Measurements from ENCODE around the gene SAT2.

The SAT2 gene

DNA sequence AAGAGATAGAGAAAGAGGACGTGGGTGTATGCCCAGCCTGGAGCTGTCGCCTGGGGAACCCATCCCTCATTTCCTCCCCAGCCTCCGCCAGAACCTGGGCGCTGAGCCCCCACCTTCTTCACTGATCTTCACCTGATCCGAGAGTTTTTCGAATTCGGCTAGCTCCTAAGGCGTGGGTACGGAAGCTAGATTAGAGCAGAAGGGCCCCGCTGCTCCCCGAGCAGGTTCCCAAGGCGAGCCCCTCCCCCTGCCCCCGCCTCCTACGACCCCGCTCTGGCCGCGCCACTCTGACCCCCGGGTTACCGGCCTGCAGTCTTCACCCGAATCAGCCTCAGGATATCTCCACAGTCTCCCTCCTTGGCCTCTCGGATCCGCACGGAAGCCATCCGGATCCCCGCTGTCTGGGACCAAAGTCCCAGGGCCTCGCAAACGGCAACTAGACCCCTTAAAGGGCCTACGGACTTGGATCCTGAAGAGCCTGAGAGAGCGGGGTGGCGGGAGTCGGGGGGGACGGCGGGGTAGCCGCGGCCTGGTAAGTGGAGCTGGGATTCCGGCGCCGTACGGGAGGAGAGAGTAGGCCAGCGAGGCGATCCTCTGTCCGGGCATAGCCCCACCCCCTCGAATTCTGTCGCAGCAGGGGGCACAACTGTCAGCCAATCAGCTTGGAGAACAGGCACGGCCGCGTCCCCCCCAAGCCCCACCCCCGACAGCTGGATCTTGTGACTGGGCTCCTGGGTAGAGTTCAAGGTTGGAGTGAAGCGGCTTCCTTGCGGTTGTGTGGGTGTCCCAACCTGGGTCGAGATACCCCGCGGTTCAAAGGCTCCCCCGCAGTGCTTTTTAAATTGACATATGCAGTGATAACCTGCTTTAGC lies at the start of gene SAT2:
Gene SAT2, minus strand, starts transcription at position 572 of the 872 bp plus-strand sequence. Its CDS starts 186 bp downstream, at position 386.
- Histone ChIP-seq H3K27ac (ENCODE audit: low read depth, low read length) (peak within 1 kb of the TSS; percentile 99), H3K4me1 (ENCODE audit: control insufficient read depth, insufficient read depth, low read length) (peaks cover 6% of the 10 kb centered on the region; the same call in 1 of the 2 replicates), H3K27me3 (ENCODE audit: control insufficient read depth, insufficient read depth, low read length) (no peaks in the 10 kb centered on the region), H3K9me3 (ENCODE audit: control insufficient read depth, insufficient read depth, low read length) (no peaks in the 10 kb centered on the region), H3K9ac (ENCODE audit: low read depth, low read length) (peak within 1 kb of the TSS; percentile 86), H3K4me3 (ENCODE audit: low read depth, low read length) (peak within 1 kb of the TSS; percentile 95), H3K36me3 (ENCODE audit: control insufficient read depth, insufficient read depth, low read length) (no peaks in the 10 kb centered on the region)

DNA sequence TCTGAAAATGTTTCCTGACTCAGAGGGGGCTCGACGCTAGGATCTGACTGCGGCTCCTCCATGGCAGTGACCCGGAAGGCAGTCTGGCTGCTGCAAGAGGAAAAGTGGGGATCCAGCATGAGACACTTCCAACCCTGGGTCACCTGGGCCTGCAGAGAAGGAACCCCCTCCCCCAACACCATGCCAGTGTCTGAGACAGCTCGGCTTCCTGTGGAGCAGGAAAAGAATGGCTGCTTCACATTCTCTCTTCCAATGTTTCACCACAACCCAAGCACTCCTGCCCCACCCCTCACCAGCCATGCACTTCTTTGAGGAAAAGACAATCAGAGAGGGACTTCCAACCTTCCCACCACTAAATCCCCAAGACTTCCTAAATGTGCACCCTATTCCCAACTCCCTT lies 48.9 kb upstream of the SAT2 start:
- H3K9ac ChIP-seq (ENCODE audit: low read depth, low read length): peak overlapping the region; percentile 45; the same call in 1 of the 2 replicates
- H3K27me3 ChIP-seq (ENCODE audit: control insufficient read depth, insufficient read depth, low read length): no peaks in the 10 kb centered on the region
- H3K4me1 ChIP-seq (ENCODE audit: control insufficient read depth, insufficient read depth, low read length): peaks cover 19% of the 10 kb centered on the region
- H3K4me3 ChIP-seq (ENCODE audit: low read depth, low read length): peak overlapping the region; percentile 51
- peaks cover 41% of the 10 kb centered on the region for H3K36me3 ChIP-seq (ENCODE audit: control insufficient read depth, insufficient read depth, low read length)
- peaks cover 3% of the 10 kb centered on the region; the same call in 1 of the 2 replicates for H3K9me3 ChIP-seq (ENCODE audit: control insufficient read depth, insufficient read depth, low read length)
- H3K27ac ChIP-seq (ENCODE audit: low read depth, low read length): peak overlapping the region; percentile 77

DNA sequence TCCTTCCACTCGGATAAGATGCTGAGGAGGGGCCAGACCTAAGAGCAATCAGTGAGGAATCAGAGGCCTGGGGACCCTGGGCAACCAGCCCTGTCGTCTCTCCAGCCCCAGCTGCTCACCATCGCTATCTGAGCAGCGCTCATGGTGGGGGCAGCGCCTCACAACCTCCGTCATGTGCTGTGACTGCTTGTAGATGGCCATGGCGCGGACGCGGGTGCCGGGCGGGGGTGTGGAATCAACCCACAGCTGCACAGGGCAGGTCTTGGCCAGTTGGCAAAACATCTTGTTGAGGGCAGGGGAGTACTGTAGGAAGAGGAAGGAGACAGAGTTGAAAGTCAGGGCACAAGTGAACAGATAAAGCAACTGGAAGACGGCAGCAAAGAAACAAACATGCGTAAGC lies 47.3 kb upstream of the SAT2 start:
- Histone ChIP-seq H3K4me1 (ENCODE audit: control insufficient read depth, insufficient read depth, low read length) (peaks cover 19% of the 10 kb centered on the region), H3K36me3 (ENCODE audit: control insufficient read depth, insufficient read depth, low read length) (peaks cover 57% of the 10 kb centered on the region), H3K9me3 (ENCODE audit: control insufficient read depth, insufficient read depth, low read length) (peaks cover 3% of the 10 kb centered on the region; the same call in 1 of the 2 replicates), H3K27me3 (ENCODE audit: control insufficient read depth, insufficient read depth, low read length) (no peaks in the 10 kb centered on the region), H3K9ac (ENCODE audit: low read depth, low read length) (no peak overlapping the region), H3K27ac (ENCODE audit: low read depth, low read length) (no peak overlapping the region), H3K4me3 (ENCODE audit: low read depth, low read length) (no peak overlapping the region)

DNA sequence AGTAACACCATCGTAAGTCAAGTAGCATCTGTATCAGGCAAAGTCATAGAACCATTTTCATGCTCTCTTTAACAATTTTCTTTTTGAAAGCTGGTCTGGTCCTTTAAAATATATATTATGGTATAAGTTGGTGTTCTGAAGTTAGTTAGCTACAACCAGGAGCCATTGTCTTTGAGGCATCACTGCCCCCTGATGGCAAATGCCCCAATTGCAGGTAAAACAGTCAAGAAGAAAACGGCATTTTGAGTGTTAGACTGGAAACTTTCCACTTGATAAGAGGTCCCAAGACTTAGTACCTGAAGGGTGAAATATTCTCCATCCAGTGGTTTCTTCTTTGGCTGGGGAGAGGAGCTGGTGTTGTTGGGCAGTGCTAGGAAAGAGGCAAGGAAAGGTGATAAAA lies 45.6 kb upstream of the SAT2 start:
- Histone ChIP-seq H3K9ac (ENCODE audit: low read depth, low read length) (no peak overlapping the region), H3K27ac (ENCODE audit: low read depth, low read length) (no peak overlapping the region), H3K27me3 (ENCODE audit: control insufficient read depth, insufficient read depth, low read length) (no peaks in the 10 kb centered on the region), H3K9me3 (ENCODE audit: control insufficient read depth, insufficient read depth, low read length) (peaks cover 3% of the 10 kb centered on the region; the same call in 1 of the 2 replicates), H3K4me1 (ENCODE audit: control insufficient read depth, insufficient read depth, low read length) (peaks cover 16% of the 10 kb centered on the region), H3K4me3 (ENCODE audit: low read depth, low read length) (no peak overlapping the region), H3K36me3 (ENCODE audit: control insufficient read depth, insufficient read depth, low read length) (peaks cover 74% of the 10 kb centered on the region)

DNA sequence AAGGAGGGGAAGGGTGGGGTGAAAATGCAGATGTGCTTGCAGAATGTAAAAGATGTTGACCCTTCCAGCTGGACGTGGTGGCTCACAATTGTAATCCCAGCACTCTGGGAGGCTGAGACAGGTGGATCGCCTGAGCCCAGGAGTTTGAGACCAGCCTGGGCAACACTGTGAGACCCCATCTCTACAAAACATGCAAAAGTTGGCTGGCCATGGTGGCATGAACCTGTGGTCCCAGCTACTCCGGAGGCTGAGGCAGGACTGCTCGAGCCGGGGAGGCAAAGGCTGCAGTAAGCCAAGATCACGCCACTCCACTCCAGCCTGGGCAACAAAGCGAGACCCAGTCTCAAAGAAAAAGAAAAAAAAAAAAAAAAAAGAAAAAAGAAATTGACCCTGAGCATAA lies 40.9 kb upstream of the SAT2 start:
- H3K27me3 ChIP-seq (ENCODE audit: control insufficient read depth, insufficient read depth, low read length): no peaks in the 10 kb centered on the region
- no peaks in the 10 kb centered on the region; the same call in 1 of the 2 replicates for H3K9me3 ChIP-seq (ENCODE audit: control insufficient read depth, insufficient read depth, low read length)
- no peaks in the 10 kb centered on the region for H3K4me1 ChIP-seq (ENCODE audit: control insufficient read depth, insufficient read depth, low read length)
- H3K36me3 ChIP-seq (ENCODE audit: control insufficient read depth, insufficient read depth, low read length): peaks cover 70% of the 10 kb centered on the region
- H3K9ac ChIP-seq (ENCODE audit: low read depth, low read length): no peak overlapping the region
- H3K4me3 ChIP-seq (ENCODE audit: low read depth, low read length): no peak overlapping the region
- no peak overlapping the region for H3K27ac ChIP-seq (ENCODE audit: low read depth, low read length)

DNA sequence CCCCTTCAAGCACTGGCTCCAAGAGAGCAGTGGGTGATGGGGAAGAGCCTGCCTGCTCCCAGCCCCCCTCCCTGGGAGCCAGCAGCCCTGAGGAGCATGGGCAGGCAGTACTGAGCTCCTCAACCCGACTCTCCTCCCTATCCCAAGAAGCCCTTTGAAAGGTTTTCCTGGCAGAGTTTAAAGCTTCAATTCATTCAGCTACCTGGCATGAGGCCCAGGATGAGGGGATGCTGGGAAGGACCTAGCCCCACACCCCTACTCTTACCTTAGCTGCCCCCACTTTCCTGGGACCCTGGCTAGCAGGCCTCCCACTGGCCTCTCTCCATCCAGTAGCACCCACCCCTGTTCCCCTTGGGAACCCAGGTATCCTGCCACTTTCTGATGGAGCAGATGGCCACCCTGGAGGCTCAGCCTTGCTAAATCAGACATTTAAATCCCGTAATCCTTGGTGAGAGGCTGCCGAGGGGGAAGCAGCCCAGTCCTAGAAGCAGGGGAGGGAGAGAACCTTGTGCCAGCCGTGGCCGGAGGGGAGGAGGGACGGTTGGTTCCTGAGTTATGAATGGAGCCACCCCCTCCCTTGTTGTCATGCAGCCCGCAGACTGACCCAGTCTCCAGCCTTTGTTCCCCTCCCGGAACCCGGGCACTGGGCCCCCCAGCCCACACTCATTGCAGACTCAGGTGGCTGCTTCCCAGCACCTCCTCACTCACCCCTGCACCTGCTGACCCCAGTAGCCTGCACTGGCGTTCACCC lies 40.2 kb upstream of the SAT2 start:
- peaks cover 63% of the 10 kb centered on the region for H3K36me3 ChIP-seq (ENCODE audit: control insufficient read depth, insufficient read depth, low read length)
- no peaks in the 10 kb centered on the region for H3K9me3 ChIP-seq (ENCODE audit: control insufficient read depth, insufficient read depth, low read length)
- H3K9ac ChIP-seq (ENCODE audit: low read depth, low read length): no peak overlapping the region
- no peak overlapping the region for H3K4me3 ChIP-seq (ENCODE audit: low read depth, low read length)
- no peaks in the 10 kb centered on the region for H3K4me1 ChIP-seq (ENCODE audit: control insufficient read depth, insufficient read depth, low read length)
- H3K27ac ChIP-seq (ENCODE audit: low read depth, low read length): peak overlapping the region; percentile 14
- H3K27me3 ChIP-seq (ENCODE audit: control insufficient read depth, insufficient read depth, low read length): no peaks in the 10 kb centered on the region

DNA sequence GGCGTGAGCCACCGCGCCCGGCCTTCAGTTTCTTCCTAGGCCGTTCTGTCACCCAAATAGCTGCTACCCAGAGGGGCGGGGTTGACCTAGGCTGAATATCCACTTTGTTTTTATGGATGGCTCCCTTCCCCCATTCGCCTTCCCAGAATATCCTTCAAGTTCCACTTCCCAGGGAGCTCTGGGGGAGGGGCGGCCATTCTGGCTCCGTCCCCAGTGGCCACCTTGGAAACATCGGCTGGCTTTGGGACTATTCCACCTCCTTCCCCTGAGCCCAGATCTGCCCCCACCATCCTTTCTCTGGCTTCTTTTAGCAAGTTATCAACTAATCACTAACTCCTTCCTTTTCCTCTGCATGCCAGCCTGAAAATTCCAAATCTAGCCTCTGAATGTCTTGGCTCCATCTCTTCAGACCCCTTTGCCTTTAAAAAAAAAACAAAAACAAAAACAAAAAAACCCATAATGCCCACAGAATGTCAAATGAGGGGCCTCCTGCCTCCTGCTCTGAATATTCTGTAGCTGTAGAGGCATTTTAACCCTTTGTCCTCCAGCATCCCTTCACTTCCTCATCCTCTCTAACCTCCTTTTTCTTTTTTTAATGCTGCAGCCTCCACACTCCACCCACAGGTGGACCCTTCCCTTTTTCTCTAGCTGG lies 29.5 kb upstream of the SAT2 start:
- peak overlapping the region; percentile 89 for H3K27ac ChIP-seq (ENCODE audit: low read depth, low read length)
- H3K9me3 ChIP-seq (ENCODE audit: control insufficient read depth, insufficient read depth, low read length): no peaks in the 10 kb centered on the region
- H3K27me3 ChIP-seq (ENCODE audit: control insufficient read depth, insufficient read depth, low read length): peaks cover 11% of the 10 kb centered on the region
- peaks cover 14% of the 10 kb centered on the region for H3K4me1 ChIP-seq (ENCODE audit: control insufficient read depth, insufficient read depth, low read length)
- no peaks in the 10 kb centered on the region for H3K36me3 ChIP-seq (ENCODE audit: control insufficient read depth, insufficient read depth, low read length)
- H3K4me3 ChIP-seq (ENCODE audit: low read depth, low read length): peak overlapping the region; percentile 13
- no peak overlapping the region for H3K9ac ChIP-seq (ENCODE audit: low read depth, low read length)

DNA sequence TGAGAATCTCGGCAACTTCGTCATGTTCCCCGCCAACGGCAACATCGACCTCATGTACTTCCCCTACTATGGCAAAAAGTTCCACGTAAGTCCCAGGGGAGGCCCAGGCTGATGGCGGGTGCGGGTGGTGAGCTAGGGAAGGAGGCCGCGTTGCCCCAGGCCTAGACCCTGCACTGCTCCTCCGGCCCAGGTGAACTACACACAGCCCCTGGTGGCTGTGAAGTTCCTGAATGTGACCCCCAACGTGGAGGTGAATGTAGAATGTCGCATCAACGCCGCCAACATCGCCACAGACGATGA lies 27.9 kb upstream of the SAT2 start:
- H3K27ac ChIP-seq (ENCODE audit: low read depth, low read length): no peak overlapping the region
- H3K9me3 ChIP-seq (ENCODE audit: control insufficient read depth, insufficient read depth, low read length): no peaks in the 10 kb centered on the region
- no peaks in the 10 kb centered on the region for H3K36me3 ChIP-seq (ENCODE audit: control insufficient read depth, insufficient read depth, low read length)
- H3K27me3 ChIP-seq (ENCODE audit: control insufficient read depth, insufficient read depth, low read length): peaks cover 24% of the 10 kb centered on the region
- H3K4me1 ChIP-seq (ENCODE audit: control insufficient read depth, insufficient read depth, low read length): peaks cover 14% of the 10 kb centered on the region
- no peak overlapping the region for H3K9ac ChIP-seq (ENCODE audit: low read depth, low read length)
- no peak overlapping the region for H3K4me3 ChIP-seq (ENCODE audit: low read depth, low read length)

DNA sequence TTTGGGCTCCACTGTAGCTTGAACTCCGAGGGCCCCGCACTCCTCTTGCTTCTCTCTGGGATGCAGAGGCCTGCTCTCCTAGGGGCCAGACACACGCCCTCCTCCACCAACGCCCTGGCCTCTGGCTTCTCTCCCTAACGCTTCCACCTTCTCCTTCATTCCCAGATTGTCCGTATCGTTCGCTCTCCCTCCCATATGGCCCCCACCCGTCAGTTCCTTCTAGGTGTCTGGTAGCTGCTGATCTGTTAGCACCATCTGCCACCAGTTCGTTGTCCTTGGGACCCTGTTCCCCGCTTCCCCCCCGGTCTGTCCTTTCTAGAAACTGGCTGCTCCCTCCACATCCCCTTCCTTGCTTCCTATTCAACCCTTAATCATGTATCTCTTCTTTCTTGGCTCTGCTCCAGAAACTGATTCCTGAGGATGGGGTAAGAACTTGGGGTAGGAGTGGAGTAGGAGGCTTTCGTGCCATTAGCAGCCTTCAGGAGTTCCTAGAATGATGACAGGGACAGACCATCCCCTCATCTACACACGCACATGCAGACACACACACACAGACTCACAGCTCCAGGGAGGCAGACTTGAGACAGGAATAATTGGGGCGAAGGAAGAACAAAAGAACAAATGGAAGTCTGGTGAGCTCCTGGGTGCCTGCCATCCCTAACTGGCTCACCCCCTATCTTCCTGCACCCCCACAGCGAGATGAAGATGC lies 27.4 kb upstream of the SAT2 start:
- no peaks in the 10 kb centered on the region for H3K36me3 ChIP-seq (ENCODE audit: control insufficient read depth, insufficient read depth, low read length)
- no peak overlapping the region for H3K4me3 ChIP-seq (ENCODE audit: low read depth, low read length)
- H3K9ac ChIP-seq (ENCODE audit: low read depth, low read length): no peak overlapping the region
- peaks cover 17% of the 10 kb centered on the region for H3K4me1 ChIP-seq (ENCODE audit: control insufficient read depth, insufficient read depth, low read length)
- no peak overlapping the region for H3K27ac ChIP-seq (ENCODE audit: low read depth, low read length)
- peaks cover 26% of the 10 kb centered on the region for H3K27me3 ChIP-seq (ENCODE audit: control insufficient read depth, insufficient read depth, low read length)
- no peaks in the 10 kb centered on the region for H3K9me3 ChIP-seq (ENCODE audit: control insufficient read depth, insufficient read depth, low read length)

Data from HUES48 (cell line).